Measurements from ENCODE around the gene CLIP3. TPM values are rescaled to one million over a fixed set of nuclear protein-coding genes. Genes with fewer than 3 reads are reported as not detected.
"Not testable (repeated sequence)": the region's sequence is repeated elsewhere in the genome, so short reads cannot be mapped to it uniquely, and the experiment has no call there.

The CLIP3 gene
- total RNA-seq, 2 donors from 2014 or later, result 0.66 to 0.96 TPM

DNA sequence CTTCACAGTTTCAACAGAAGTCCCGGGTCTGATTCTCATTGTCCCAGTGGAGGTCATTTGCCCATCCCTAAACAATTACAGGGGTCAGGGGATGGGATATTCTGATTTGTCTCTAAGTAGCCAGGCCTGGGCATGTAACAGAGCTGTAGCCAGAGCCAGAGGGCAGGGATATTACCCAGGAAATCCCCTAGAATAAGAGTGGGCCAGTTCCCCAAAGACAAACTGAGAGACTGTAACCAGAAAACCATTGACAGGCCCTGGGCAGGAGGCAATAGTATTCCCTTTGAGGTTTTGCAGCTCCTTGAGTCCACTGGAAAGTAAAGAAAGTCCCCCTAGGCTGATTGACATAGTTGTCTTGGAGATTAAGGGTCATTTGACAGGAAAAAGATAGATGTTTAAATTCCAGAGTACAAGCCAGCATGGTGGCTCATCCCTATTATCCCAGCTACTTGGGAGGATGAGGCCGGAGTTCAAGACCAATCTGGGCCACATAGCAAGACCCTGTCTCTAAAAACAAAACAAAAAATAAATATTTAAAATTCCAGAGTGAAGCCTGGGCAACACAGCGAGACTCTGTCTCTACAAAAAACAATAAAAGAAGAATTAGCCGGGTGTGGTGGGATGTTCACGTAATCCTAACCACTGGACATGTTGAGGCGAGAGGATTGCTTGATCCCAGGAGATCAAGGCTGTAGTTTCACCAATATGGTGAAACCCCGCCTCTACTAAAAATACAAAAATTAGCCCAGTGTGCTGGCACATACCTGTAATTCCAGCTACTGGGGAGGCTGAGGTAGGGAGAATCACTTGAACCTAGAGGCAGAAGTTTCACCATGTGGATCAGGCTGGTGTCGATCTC, 39.5 kb downstream of the CLIP3 start:
- no peaks in the 10 kb centered on the region for H3K9me3 Mint-ChIP-seq
- ATAC-seq, result no peak
- H3K36me3 Mint-ChIP-seq, result peaks cover 12 to 14% of the 10 kb centered on the region in 2 donors
- H3K27ac Mint-ChIP-seq, result no peak overlapping the region
- DNase-seq (ENCODE audit: low spot score in 2 of 2), result no peak

DNA sequence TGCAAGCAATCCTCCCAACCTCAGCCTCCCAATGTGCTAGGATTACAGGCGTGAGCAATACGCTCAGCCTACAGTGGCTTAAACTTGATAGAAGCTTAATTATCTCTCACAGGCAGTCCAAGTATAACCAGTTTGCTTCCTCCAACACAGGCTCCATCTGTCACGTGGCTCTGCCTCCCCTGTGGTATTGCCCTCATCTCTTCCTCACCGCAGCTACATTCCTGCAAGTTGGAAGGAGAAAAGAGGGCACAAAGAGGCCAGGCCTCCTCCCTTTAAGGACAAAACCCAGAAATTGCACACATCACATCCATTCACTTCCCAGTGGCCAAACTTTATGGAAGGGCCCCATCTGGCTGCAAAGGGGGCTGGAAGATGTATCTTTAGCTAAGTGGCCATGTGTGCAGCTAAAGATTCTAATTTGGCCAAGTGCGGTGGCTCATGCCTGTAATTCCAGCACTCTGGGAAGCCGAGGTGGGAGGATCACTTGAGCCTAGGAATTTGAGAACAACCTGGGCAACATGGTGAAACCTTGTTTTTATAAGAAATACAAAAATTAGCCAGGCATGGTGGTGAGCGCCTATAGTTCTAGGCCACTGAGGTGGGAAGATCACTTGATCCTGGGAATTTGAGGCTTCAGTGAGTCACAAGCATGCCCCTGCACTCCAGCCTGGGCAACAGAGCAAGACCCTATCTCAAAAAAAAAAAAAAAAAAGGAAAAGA, 40.8 kb downstream of the CLIP3 start:
- no peak for ATAC-seq
- no peak for DNase-seq (ENCODE audit: low spot score in 2 of 2)
- H3K9me3 Mint-ChIP-seq, result no peaks in the 10 kb centered on the region

DNA sequence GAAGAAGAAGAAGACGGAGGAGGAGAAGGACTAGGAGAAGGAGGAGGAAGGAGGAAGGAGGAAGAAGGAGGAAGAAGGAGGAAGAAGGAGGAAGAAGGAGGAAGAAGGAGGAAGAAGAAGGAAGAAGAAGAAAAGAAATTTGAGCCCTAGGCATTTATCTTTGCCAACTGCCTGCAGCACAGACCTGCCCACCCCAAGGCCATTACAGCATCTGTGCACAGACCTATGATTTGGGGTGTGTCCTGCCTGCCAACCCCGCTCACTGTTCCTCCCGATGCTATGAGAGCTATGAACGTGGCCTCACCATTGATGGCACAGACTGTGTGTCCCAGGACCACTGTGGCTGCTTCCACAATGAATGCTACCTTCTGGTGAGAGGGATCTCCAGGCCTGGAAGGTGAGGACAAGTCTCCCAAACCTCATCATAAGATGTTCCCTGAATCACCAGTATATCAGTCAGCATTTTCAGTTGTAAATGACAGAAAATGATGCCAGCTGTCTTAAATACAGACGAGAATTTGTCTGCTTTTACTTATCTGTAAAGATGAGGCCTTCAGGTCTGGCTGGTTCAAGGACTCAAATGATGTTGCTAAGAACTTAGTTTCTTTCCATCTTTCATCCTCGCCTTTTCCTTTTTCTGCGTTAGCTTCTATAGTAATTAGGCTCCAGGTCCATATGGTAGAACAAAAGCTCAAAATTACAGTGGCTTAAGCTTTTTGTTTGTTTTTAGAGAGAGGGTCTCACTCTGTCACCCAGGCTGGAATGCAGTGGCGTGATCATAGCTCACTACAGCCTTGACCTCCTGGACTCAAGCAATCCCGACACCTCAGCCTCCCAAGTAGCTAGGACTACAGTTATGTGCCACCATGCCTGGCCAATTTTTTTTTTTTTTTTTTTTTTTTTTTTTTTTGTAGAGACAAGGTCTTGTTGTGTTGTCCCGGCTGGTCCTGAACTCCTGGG, 41.6 kb downstream of the CLIP3 start:
- Mint-ChIP-seq H3K36me3 (peaks cover 5% of the 10 kb centered on the region in 2 donors), H3K27ac (peak overlapping the region in 1 of 2 donors; percentile 4), H3K9me3 (no peaks in the 10 kb centered on the region)
- no peak for ATAC-seq
- no peak for DNase-seq (ENCODE audit: low spot score in 2 of 2)

More for the DNA sequence above, 40.8 kb downstream of the CLIP3 start:
- H3K36me3 Mint-ChIP-seq, result peaks cover 12 to 13% of the 10 kb centered on the region in 2 donors
- H3K27ac Mint-ChIP-seq, result no peak overlapping the region

DNA sequence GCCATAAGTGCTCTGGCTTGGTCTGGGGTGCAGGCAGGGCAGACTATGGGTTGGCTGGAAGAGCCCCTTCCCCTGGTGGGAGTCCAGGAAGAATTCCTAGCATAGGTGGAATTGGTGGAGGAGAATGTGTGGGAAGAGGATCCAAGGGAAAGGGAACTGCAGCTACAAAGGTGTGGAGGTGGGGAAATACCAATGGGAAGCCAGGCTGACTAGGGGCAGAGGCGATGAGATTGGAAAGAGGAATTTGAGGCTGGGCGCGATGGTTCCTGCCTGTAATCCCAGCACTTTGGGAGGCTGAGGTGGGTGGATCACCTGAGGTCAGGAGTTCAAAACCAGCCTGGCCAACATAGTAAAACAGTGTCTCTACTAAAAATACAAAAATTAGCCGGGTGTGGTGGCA, 42.5 kb downstream of the CLIP3 start:
- Mint-ChIP-seq H3K36me3 (no peaks in the 10 kb centered on the region), H3K27ac (peak overlapping the region in 1 of 2 donors; percentile 4), H3K9me3 (no peaks in the 10 kb centered on the region)
- ATAC-seq, result no peak
- DNase-seq (ENCODE audit: low spot score in 2 of 2), result no peak

DNA sequence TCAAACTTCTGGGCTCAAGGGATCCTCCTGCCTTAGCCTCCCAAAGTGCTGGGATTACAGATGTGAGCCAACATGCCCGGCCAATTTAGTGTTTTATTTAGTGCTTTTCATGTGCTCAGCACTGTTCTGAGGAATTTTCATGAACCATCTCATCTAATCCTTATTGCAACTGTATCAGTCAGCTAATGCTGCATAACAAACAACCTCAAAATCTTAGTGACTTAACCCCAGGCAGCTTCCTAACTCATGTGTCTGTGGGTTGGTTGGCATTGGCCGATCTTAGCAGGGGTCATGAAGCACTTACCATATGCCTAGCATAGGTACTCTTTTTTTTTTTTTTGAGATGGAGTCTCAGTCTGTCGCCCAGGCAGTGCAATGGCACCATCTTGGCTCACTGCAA, 43.8 kb downstream of the CLIP3 start:
- DNase-seq (ENCODE audit: low spot score in 2 of 2), result no peak
- Mint-ChIP-seq H3K36me3 (no peaks in the 10 kb centered on the region), H3K9me3 (no peaks in the 10 kb centered on the region), H3K27ac (no peak overlapping the region)
- no peak for ATAC-seq

DNA sequence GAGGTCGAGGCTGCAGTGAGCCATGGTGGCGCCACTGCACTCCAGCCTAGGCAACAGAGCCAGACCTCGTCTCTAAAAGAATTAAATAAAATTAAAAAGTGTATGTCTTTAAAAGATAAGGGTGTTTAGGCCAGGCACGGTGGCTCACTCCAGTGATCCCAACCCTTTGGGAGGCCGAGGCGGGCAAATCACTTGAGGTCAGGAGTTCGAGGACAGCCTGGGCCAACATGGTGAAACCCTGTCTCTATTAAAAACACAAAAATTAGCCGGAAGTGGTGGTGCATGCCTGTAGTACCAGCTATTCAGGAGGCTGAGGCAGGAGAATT, 45.1 kb downstream of the CLIP3 start:
- DNase-seq (ENCODE audit: low spot score in 2 of 2) (no peak), ATAC-seq (no peak)
- no peaks in the 10 kb centered on the region for H3K9me3 Mint-ChIP-seq
- H3K36me3 Mint-ChIP-seq, result no peaks in the 10 kb centered on the region
- no peak overlapping the region for H3K27ac Mint-ChIP-seq

DNA sequence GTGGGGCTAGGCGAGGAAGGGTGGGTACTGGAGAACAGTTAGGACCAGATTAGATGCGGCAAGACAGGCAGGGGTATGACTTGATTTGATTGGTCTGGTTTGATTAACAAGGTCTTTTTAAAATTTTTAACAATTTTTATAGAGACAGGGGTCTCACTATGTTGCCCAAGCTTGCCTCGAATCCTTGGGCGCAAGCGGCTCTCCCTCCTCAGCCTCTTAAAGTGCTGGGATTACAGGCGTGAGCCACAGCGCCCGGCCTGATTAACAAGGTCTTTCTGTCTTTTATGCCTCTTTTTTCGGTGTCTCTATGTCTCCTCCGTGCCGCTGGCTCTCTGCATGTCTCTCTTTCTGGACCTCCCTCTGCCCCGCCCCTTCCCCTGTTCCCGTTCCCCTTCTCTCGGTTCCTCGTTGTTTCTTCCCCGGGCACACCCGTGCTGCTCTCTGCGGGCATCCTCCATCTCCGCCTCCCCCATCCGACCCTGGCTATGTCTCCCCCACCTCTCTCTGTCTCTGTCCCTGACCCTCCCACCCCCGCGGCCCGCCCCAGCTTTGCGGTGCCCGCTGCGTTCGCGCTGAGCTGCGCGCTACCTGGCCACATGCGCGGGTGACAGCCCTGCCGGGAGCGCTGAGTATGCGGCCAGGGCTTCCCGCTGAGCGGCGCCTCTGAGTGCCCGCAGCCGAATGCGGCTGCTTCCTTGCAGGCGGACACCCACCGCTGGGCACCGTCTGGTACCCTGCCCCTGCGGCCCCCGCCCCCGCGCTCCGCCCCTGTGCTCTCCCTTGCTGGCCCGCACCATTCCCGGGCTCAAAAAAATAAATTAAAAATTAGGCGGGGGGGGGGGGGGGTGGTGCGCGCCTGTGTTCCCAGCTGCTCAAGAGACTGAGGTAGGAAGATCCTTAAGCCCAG, 45.8 kb downstream of the CLIP3 start:
- peak in 1 of 2 donors; percentile 24 for DNase-seq (ENCODE audit: low spot score in 2 of 2)
- no peaks in the 10 kb centered on the region for H3K36me3 Mint-ChIP-seq
- peak; percentile 73 to 84 for ATAC-seq
- H3K9me3 Mint-ChIP-seq, result no peaks in the 10 kb centered on the region
- no peak overlapping the region for H3K27ac Mint-ChIP-seq

DNA sequence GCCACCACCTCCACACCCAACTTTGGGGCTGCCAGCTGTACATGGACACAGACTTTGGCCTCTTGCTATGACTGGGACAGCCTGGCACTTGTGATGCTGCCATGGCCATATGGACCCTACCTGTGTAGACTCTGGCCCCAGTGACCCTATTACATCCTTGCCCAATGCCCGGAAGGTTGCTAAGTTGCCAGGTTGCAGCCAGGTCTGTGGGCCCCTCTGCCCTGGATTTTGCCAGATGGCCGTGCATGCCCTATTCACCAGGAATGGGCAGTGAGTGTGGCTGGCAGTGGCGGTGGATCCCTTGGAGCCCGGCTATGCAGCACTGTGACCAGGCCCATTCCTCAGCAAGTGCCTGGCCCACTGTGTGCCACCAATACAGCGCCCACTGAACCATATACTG, 46.6 kb downstream of the CLIP3 start:
- Mint-ChIP-seq H3K27ac (no peak overlapping the region), H3K9me3 (no peaks in the 10 kb centered on the region), H3K36me3 (no peaks in the 10 kb centered on the region)
- DNase-seq (ENCODE audit: low spot score in 2 of 2) (no peak), ATAC-seq (no peak)

DNA sequence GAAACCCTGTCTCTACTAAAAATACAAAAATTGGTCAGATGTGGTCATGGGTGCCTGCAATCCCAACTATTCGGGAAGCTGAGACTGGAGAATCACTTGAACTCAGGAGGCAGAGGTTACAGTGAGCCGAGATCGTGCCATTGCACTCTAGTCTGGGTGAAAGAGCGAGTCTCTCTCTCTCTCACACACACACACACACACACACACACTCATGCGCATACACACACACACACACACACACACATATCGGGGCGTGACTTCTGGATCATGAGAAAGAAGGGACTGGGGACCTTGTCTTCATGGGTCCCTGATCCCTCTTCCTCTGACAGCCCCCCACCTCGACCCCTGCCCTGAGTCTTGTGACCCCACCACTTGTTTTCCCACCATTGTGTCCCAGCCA, 49.5 kb downstream of the CLIP3 start:
- no peaks in the 10 kb centered on the region for H3K36me3 Mint-ChIP-seq
- no peaks in the 10 kb centered on the region for H3K9me3 Mint-ChIP-seq
- no peak for ATAC-seq
- no peak for DNase-seq (ENCODE audit: low spot score in 2 of 2)
- no peak overlapping the region for H3K27ac Mint-ChIP-seq

DNA sequence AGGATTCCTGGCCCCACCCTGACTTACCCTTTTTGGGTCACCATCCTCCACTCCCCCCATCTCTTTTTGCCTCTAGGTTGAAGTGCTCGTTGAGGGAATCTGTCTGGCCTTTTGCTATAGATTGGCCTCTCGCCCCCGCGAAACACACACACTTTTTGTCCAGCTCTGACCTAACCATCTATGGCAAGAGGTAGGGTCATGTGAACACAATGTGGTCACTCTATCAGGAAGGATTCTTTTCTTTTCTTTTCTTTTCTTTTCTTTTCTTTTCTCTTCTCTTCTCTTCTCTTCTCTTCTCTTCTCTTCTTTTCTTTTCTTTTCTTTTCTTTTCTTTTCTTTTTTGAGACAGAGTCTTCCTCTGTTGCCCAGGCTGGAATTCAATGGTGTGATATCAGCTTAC, 51.7 kb downstream of the CLIP3 start:
- DNase-seq (ENCODE audit: low spot score in 2 of 2); H3K9me3 Mint-ChIP-seq; ATAC-seq; H3K27ac Mint-ChIP-seq; H3K36me3 Mint-ChIP-seq: not testable (repeated sequence)

DNA sequence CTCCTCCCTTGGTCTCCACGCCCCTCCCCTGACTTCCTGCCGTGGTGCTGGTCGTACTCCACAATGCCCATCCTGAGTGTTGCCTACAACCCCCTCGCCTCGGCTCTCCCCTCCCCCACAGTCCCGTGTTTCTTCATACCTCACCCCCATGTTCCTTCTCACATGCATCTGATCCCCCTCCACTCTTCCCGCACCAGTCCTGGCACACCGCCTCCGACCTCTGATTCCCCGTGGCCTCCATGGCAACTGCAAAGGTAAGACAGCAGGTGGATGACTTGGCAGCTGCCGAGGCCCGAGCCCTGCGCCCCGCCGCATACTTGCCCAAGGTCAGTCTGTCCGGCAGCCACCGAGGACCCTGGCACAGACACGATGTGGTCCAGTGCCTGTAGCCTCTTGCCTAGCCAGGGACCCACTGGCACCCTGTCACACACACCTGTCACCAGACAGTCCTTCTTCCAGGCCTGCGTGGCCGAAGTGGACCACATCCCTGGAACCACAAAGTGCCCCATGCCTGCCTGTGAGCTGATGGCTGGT, 53.8 kb downstream of the CLIP3 start:
- H3K9me3 Mint-ChIP-seq, result no peaks in the 10 kb centered on the region
- ATAC-seq, result no peak
- no peak overlapping the region for H3K27ac Mint-ChIP-seq
- no peak for DNase-seq (ENCODE audit: low spot score in 2 of 2)
- no peaks in the 10 kb centered on the region for H3K36me3 Mint-ChIP-seq

DNA sequence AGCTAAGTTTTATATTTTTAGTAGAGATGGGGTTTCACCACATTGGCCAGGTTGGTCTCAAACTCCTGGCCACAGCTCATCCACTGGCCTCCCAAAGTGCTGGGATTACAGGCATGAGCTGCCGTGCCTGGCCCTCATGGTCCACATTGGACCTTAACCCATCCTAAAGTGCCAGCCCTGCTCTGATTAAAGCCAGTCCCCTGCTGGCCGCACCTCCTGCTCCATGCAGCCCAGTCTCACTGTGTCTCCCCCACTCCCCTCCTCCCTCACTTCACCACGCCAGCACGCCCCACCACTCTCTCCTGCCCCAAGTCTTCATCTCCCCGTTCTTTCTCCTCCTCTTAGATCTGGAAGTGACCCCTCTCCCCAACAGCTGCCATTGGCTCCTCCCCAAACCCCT, 54.4 kb downstream of the CLIP3 start:
- DNase-seq (ENCODE audit: low spot score in 2 of 2) (no peak), ATAC-seq (no peak)
- Mint-ChIP-seq H3K27ac (peak overlapping the region in 1 of 2 donors; percentile 31), H3K9me3 (no peaks in the 10 kb centered on the region), H3K36me3 (no peaks in the 10 kb centered on the region)

DNA sequence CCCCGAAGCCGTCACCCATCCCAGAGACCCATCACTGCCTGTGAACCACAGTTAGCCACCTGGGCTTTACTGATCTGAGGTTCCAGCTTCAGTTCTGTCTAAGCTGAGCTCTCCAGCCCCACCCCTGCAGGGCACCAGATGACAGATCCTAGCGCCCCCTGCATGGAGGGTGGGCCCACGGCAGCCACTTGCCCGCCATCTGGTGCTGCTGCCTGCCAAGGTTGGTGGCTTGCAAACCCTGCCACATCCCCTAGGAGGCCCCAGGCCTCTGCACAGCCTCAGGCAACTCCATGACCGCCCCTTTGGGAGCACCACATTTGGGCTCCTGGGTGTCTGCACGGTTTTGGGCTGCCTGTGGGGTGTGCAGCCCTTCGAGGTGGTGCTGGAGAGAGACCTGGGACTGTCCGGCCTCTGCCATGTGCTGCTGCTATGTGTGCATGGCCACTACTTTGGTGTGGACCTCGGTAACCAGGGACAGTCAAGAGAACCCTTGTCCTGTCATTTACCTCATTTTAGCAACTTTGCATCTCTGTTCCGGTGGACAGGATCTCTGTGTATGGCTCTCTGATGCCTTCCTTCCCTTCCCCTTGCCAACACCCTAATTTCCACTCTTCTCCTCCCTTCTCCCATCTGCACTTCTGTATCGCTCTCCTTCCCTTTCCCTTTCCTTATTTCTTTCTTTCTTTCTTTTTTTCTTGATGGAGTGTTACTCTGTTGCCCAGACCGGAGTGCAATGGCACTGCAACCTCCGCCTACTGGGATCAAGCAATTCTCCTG, 55.0 kb downstream of the CLIP3 start:
- no peaks in the 10 kb centered on the region for H3K36me3 Mint-ChIP-seq
- peak in 1 of 2 donors; percentile 78 for ATAC-seq
- peak in 1 of 2 donors; percentile 22 for DNase-seq (ENCODE audit: low spot score in 2 of 2)
- peak overlapping the region in 1 of 2 donors; percentile 31 for H3K27ac Mint-ChIP-seq
- no peaks in the 10 kb centered on the region for H3K9me3 Mint-ChIP-seq

DNA sequence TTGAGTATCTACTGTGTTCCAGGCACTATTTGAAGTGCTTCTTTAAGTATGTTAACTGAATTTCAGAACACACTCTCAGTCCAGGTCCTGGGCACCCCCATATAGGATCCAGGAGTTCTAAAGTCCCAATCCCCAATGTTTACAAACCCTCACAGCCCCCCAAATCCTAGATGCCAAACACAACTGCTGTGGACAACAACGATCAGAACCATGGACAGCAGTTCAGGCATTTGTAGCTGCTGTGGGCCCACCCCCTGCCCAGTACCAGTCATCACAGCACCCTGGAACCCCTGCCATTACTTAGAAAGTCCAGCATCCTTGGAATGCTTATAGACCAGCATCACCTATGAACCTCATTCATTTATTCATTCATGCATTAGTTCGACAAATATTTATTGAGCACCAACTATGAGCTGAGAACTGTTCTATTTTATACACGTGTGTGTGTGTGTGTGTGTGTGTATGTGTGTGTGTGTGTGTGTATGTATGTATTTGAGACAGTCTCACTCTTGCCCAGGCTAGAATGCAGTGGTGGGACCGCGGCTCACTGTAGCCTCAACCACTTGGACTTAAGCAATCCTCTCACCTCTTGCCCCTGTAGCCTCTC, 57.0 kb downstream of the CLIP3 start:
- Mint-ChIP-seq H3K27ac (no peak overlapping the region), H3K36me3 (no peaks in the 10 kb centered on the region), H3K9me3 (no peaks in the 10 kb centered on the region)
- no peak for ATAC-seq
- no peak for DNase-seq (ENCODE audit: low spot score in 2 of 2)

DNA sequence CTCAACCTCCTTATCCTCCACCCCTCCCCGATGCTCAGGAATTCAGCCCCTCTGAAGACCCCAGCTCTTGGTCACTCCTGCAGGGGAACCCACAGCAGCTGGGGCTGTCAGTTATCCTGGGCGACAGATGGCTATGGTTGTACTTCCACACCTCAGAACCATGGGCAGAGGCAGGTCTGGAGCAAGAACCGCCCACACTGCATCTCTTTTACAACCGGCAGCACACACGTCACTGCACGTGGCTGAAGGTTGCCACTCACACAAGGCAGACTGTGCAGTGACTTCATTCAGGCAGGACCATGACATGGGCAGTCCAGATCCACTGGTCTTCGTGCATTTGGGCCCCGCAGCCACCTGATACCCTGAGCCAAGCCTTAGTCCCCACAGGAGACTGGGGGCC, 59.2 kb downstream of the CLIP3 start:
- H3K9me3 Mint-ChIP-seq, result no peaks in the 10 kb centered on the region
- H3K27ac Mint-ChIP-seq, result no peak overlapping the region
- DNase-seq (ENCODE audit: low spot score in 2 of 2) (no peak), ATAC-seq (no peak)
- H3K36me3 Mint-ChIP-seq, result no peaks in the 10 kb centered on the region
